GM10847 (cell line): ENCODE measurements around the gene ARAF.

Experiments used
- POLR2A ChIP-seq: IDR thresholded peaks from 2 replicates; pipeline ENCODE4 v1.6.1; 2011; ENCODE audit not compliant: insufficient read length; ENCODE audit errors: extremely low read depth

ARAF gene

GRCh38 chrX:47560934-47561658 lies at the start of gene ARAF:
ARAF (plus strand) TSS chrX:47561205; CDS start chrX:47562968, 1,763 bp downstream.
- peak; percentile 59 for TF ChIP-seq POLR2A

GRCh38 chrX:47514533-47515235 lies 46.3 kb upstream of the ARAF start:
- TF ChIP-seq POLR2A = no peak

DNA sequence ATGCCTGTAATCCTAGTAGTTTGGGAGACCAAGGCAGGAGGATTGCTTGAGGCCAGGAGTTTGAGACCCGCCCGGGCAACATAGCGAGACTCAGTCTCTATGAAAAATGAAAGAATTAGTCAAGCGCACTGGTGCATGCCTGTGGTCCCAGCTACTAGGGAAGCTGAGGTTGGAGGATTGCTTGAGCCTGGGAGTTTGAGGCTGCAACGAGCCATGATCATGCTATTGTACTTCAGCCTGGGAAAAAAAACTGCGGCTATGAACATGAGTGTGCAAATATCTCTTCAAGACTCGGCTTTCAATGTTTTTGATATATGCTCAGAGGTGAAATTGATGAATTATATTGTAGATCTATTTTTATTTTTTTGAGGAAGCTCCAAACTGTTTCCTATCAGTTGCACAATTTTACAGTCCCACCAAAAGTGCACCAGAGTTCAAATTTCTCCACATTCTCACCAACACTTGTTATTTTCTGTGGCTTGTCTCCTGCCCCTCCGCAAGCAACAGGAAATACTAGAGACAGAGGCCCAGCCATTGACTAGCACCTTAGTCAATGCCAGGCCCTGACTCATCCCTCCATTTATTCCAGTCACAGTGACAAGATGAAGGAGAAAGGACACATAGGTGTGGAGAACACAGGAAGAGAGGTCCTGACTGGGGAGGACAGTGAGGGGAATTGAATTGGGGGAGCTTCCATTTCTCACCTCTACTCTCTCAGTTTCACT lies 44.9 kb upstream of the ARAF start:
- no peak for TF ChIP-seq POLR2A

GRCh38 chrX:47518144-47518543 lies 42.9 kb upstream of the ARAF start:
- no peak for TF ChIP-seq POLR2A

DNA sequence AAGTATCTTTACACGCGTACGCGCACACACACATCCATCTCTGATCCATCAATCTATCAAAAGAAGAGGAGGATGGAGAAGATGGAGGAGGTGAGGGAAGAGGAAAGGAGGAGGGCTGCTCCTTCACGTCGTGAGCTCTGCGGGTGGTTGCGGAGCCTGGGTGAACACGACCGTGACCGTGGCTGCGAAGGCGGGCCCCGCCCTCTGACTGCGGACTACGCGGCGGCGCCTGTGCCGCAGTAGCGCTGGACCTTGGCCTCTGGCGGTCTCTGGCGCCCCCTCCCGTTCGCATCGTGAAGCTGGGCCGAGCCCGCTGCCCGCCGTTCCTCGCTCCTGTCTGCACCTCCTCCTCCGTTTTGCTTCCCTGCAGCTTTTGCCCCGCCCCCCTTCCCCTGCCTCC lies 37.7 kb upstream of the ARAF start:
- TF ChIP-seq POLR2A = no peak

DNA sequence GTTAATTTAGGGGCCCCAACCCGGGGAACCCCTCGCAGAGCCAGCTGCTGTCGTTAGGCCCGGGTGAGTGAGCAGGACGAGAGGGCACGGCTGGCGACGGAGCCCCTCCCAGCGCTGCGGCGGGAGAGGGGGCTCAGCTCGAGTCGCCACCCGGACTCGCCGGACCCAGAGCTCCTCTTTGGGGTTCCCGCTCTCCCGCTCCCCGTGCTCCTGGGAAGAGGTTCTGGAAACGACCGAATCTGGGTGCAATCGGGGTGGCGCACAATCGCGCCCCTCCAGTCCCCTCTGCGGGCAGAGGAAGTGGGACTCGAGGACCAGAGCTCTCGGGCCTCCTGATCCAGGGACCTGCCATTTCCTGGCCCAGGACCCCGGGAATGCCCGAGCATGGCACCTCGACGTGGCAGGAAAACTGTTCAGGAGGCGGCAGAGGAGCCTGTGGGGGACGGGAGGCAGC lies 37.3 kb upstream of the ARAF start:
- TF ChIP-seq POLR2A = no peak

- no peak for TF ChIP-seq POLR2A
Measured at GRCh38 chrX:47529548-47529947, 31.5 kb upstream of the ARAF start.

DNA sequence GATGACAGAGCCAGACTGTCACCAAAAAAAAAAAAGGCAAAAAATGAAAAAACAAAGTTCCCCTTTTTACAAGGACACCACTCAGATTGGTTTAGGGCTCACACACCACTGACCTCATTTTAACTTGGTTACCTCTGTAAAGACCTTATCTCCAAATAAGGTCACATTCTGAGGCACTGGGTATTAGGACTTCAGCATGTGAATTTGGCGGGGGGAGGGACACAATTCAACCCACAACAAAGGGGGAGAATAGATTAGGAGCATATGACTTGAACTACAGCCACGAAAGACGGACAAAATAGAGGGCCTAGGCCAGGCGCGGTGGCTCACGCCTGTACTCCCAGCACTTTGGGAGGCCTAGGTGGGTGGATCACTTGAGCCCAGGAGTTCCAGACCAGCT lies 31.0 kb upstream of the ARAF start:
- TF ChIP-seq POLR2A = no peak

DNA sequence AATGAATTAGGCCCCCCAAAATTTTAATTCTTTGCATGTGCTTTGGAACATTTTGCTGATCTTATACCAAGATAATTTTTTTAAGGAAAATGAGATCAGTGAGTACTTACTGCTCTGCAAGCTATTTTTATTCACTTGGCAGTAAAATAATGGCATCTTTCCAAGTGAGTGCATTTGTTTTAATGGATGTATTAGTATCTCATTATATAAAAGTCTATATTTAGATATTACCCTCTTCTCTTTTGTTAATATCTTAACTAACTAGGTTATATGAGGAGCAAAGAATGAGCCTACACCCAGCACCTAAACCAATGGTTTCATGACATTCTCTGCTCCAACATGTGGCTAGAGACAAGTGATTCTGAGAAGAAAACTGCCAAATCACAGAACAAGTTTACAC lies 21.1 kb upstream of the ARAF start:
- TF ChIP-seq POLR2A = no peak

- no peak for TF ChIP-seq POLR2A
Measured at GRCh38 chrX:47540754-47541538, 20.1 kb upstream of the ARAF start.

- TF ChIP-seq POLR2A = no peak
Measured at GRCh38 chrX:47543496-47543895, 17.5 kb upstream of the ARAF start.

GRCh38 chrX:47556045-47556623 lies 4.9 kb upstream of the ARAF start:
- TF ChIP-seq POLR2A = peak; percentile 55

DNA sequence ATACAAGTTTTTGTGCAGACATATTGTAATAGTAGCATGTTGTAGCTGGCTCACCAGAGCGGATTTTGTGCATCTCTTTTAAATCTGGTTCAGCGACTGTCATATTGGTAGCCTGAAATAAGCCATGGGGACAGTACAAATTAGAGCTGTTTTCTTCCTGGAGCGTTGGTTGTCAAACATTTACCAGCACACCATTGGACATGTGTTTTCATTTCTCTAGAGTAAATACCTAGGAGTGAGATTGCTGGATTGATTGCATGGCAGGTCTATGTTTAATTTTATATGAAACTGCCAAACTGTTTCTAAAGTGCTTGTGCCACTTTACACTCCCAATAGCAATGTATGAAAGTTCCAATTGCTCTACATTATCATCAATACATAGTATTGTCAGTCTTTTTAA lies 2.6 kb upstream of the ARAF start:
- no peak for TF ChIP-seq POLR2A

DNA sequence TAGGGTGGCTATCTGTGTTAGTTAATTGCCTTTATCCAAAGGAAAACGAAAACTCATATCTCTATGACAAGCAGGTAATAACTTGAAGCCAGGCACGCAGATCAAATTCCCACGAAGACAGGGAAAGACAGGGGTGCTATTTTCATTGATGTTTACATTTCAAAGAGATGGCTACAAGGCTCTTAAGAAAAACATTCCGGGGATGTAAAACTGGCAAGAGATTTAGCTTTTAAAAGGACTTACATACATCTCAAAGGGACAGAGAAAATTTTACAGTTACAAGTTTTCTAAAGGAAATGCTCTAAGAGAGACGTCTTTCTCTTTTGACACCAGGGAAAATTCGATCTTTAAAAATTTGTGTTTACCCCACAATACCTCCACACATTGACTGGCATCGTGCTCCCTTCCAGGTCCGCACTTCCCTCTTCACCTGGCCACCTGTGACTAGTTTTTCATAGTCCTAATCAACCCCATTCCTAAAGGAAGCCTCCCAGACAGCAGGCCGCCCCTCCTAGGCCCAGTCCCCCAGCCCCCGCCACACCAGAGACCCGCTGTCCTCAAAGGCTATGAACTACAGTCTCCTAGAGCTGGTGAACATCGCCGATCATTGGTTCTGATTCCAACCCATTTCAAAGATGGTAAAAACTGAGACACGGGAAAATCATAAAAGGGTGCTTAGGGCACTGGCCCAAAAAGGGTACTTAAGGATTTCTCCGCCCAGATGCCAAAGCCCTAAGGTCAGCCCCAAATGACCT lies 649 bp upstream of the ARAF start:
- no peak for TF ChIP-seq POLR2A
